Kasumi-1 (cell line): ENCODE results near the gene BLMH.

Experiments used
- DNase-seq, 2 experiments: peaks; one replicate each; lab custom pipeline; 2025; lab: John Stamatoyannopoulos, UW

Gene BLMH

GRCh38 chr17:30291543-30292285 lies at the start of gene BLMH:
Gene BLMH, minus strand, starts transcription at chr17:30291944. Its CDS starts 125 bp downstream, at chr17:30291819.
- peak; percentile 62 to 72 for DNase-seq

GRCh38 chr17:30340801-30341356 lies 49.1 kb upstream of the BLMH start:
- no peak for DNase-seq

- DNase-seq: no peak
These were observed 47.3 kb upstream of the BLMH start for GRCh38 chr17:30339086-30339485.

- no peak for DNase-seq
These were observed 45.8 kb upstream of the BLMH start for GRCh38 chr17:30337393-30337999.

GRCh38 chr17:30336369-30337171 lies 44.8 kb upstream of the BLMH start:
- DNase-seq: peak; percentile 89 to 93

GRCh38 chr17:30334421-30334820 lies 42.7 kb upstream of the BLMH start:
- no peak for DNase-seq

GRCh38 chr17:30333503-30334360 lies 42.0 kb upstream of the BLMH start, which contains the start of gene TMIGD1:
Gene TMIGD1, minus strand, starts transcription at chr17:30334057. Its CDS starts 1,924 bp downstream, at chr17:30332133.
- no peak for DNase-seq

GRCh38 chr17:30332057-30332542 lies 40.4 kb upstream of the BLMH start:
- peak; percentile 43 to 48 for DNase-seq

GRCh38 chr17:30326809-30327208 lies 35.1 kb upstream of the BLMH start:
- DNase-seq: no peak

- DNase-seq: no peak
These were observed 33.0 kb upstream of the BLMH start for GRCh38 chr17:30324723-30325122.

GRCh38 chr17:30323895-30324319 lies 32.2 kb upstream of the BLMH start:
- DNase-seq: peak; percentile 84 to 89

- DNase-seq: no peak
These were observed 31.6 kb upstream of the BLMH start for GRCh38 chr17:30323262-30323894.

- DNase-seq: no peak
These were observed 29.6 kb upstream of the BLMH start for GRCh38 chr17:30321314-30321713.

- DNase-seq: no peak
These were observed 26.4 kb upstream of the BLMH start for GRCh38 chr17:30318155-30318554.

GRCh38 chr17:30316736-30317135 lies 25.0 kb upstream of the BLMH start:
- DNase-seq: peak in 1 of 2 experiments; percentile 3

- no peak for DNase-seq
These were observed 23.4 kb upstream of the BLMH start for GRCh38 chr17:30315106-30315505.

- DNase-seq: no peak
These were observed 22.7 kb upstream of the BLMH start for GRCh38 chr17:30314474-30314873.

GRCh38 chr17:30312226-30312625 lies 20.5 kb upstream of the BLMH start:
- no peak for DNase-seq

GRCh38 chr17:30310562-30310961 lies 18.8 kb upstream of the BLMH start:
- DNase-seq: no peak

GRCh38 chr17:30309591-30309990 lies 17.8 kb upstream of the BLMH start:
- DNase-seq: no peak

- no peak for DNase-seq
These were observed 16.7 kb upstream of the BLMH start for GRCh38 chr17:30308406-30308805.
